K562 (cell line): ENCODE data around the gene CFAP141. TPM values are rescaled to one million over a fixed set of nuclear protein-coding genes. Genes with fewer than 3 reads are reported as not detected.

ENCODE experiments used
- BRF1 ChIP-seq: IDR thresholded peaks from 3 replicates; pipeline ENCODE4 v1.6.1; 2011; ENCODE audit warnings: borderline replicate concordance, mild to moderate bottlenecking; ENCODE audit not compliant: insufficient read length; ENCODE audit errors: extremely low read depth
- CEBPZ ChIP-seq: fragments of 150-350 bp; IDR thresholded peaks from 2 replicates; pipeline ENCODE4 v1.6.1; 2014; ENCODE audit warnings: low read depth, mild to moderate bottlenecking, low read length, borderline replicate concordance
- CTCFL ChIP-seq: IDR thresholded peaks from 2 replicates; pipeline ENCODE4 v1.6.1; 2011; ENCODE audit warnings: borderline replicate concordance, low read depth, mild to moderate bottlenecking, moderate library complexity, low read length; ENCODE audit not compliant: insufficient read depth, poor library complexity, severe bottlenecking
- E2F1 ChIP-seq: sonication (generic); formaldehyde crosslinking; IDR thresholded peaks from 2 replicates; pipeline ENCODE4 v1.8.1; 2023; ENCODE audit warnings: mild to moderate bottlenecking, missing genetic modification reagents, moderate library complexity
- FOXO4 ChIP-seq: fragments of 450-650 bp; formaldehyde crosslinking; IDR thresholded peaks from 2 replicates; pipeline ENCODE4 v1.4.0; 2020; ENCODE audit warnings: mild to moderate bottlenecking, moderate library complexity
- HEY1 ChIP-seq: fragments of 250-450 bp; sonication (Bioruptor Pico); IDR thresholded peaks from 2 replicates; pipeline ENCODE4 v1.5.0; 2020; ENCODE audit warnings: mild to moderate bottlenecking, moderate library complexity, borderline replicate concordance
- MCM7 ChIP-seq, 2 experiments: fragments of 450-650 bp; IDR thresholded peaks; 2 replicates each; pipeline ENCODE4 v1.6.1; 2016 to 2018
- SRF ChIP-seq, 2 experiments: fragments of 250-450, 450-650 bp in 1 of 2; sonication (Bioruptor Pico) in 1 of 2; sonication (generic) in 1 of 2; formaldehyde crosslinking; IDR thresholded peaks; 2 replicates each; pipeline versions ENCODE4 v1.5.0 to v1.5.1; 2020 to 2022; ENCODE audit warnings: mild to moderate bottlenecking in 1 of 2, missing genetic modification reagents in 1 of 2
- TBP ChIP-seq: optimal IDR thresholded peaks from 2 replicates; pipeline ENCODE3; 2011; ENCODE audit warnings: low read depth, low read length, improper control_type of control experiment
- THRB ChIP-seq: fragments of 450-650 bp; formaldehyde crosslinking; conservative IDR thresholded peaks from 2 replicates; pipeline ENCODE4 v1.4.0; 2022; ENCODE audit warnings: mild to moderate bottlenecking, missing genetic modification characterization
- ZBTB17 ChIP-seq: fragments of 450-650 bp; formaldehyde crosslinking; IDR thresholded peaks from 2 replicates; pipeline ENCODE4 v1.4.0; 2020; ENCODE audit warnings: mild to moderate bottlenecking
- ZNF639 ChIP-seq, 2 experiments: fragments of 200-800 bp in 1 of 2; sonication (Bioruptor generic) in 1 of 2; sonication (generic) in 1 of 2; formaldehyde crosslinking in 1 of 2; IDR thresholded peaks in 1 of 2; conservative IDR thresholded peaks in 1 of 2; 2 replicates each; pipeline versions ENCODE4 v1.5.0 to v1.6.1; 2016 to 2020; ENCODE audit warnings: missing compliant biosample characterization in 1 of 2, missing genetic modification characterization in 1 of 2, missing genetic modification reagents in 1 of 2
- ZNF696 ChIP-seq: fragments of 250-450 bp; sonication (Bioruptor Pico); conservative IDR thresholded peaks from 2 replicates; pipeline ENCODE4 v1.4.0; 2020; ENCODE audit warnings: mild to moderate bottlenecking, moderate library complexity
- polyA plus RNA-seq, 8 experiments: library from polyadenylated mRNA; depleted of rRNA in 4 of 8; stranded (reverse) in 5 of 8; unstranded in 3 of 8; fragments of >200 nt; fragmentation: Nextera tagmentation in 2 of 8; fragmentation: Illumina TruSeq in 1 of 8; extraction: Ambion mirVana in 2 of 8; extraction: Trizol in 1 of 8; gene quantifications; 2 replicates each; pipeline versions ENCODE4 v1.2.1 to v1.2.3, GENCODE V29; 2011 to 2014; ENCODE audit warnings: inconsistent platforms in 1 of 8, missing spikeins in 1 of 8
- total RNA-seq, 7 experiments: library from RNA; depleted of rRNA in 6 of 7; stranded (reverse); fragments of >200 nt in 6 of 7; fragmentation: Illumina TruSeq in 2 of 7; extraction: Trizol in 2 of 7; gene quantifications; 2 replicates each; pipeline versions ENCODE4 v1.2.1 to v1.2.3, GENCODE V29; 2011 to 2021; ENCODE audit warnings: low replicate concordance in 1 of 7

CFAP141 gene
- total and polyA plus RNA-seq, 9 of the 15 experiments (the other 6 are each of a cell fraction or from before 2014, with no cell fraction given): not detected

- TF ChIP-seq ZNF639 (CRISPR knock-in tag; conservative IDR thresholded peaks at IDR 0.05 in 1 of 2, IDR thresholded peaks at IDR 0.05 in 1 of 2): peak in 1 of 2 experiments; percentile 82; a peak in 2 of 4 replicates
- TF ChIP-seq MCM7 (IDR thresholded peaks at IDR 0.05): no peak
- TF ChIP-seq FOXO4 (CRISPR knock-in tag): no peak
- no peak for TF ChIP-seq HEY1
- peak; percentile 89 for TF ChIP-seq TBP
- TF ChIP-seq CTCFL: no peak
- TF ChIP-seq THRB (CRISPR knock-in tag): no peak; the same call in 1 of the 2 replicates
- peak; percentile 99 for TF ChIP-seq ZBTB17 (CRISPR knock-in tag)
- TF ChIP-seq SRF (CRISPR knock-in tag; IDR thresholded peaks at IDR 0.05): peak in 1 of 2 experiments; percentile 67; a peak in 1 of 4 replicates
- peak; percentile 34; the same call in 1 of the 2 replicates for TF ChIP-seq E2F1 (CRISPR knock-in tag)
- TF ChIP-seq BRF1: no peak
- no peak for TF ChIP-seq CEBPZ
- no peak for TF ChIP-seq ZNF696 (CRISPR knock-in tag)
Measured at GRCh38 chr1:154220071-154220969, 14.2 kb upstream of the CFAP141 start, which contains the start of gene UBAP2L (continued).
